ENCODE measurements around the gene ABHD17B.
A peak's percentile ranks its signal among the peaks of the same experiment; 100 is the strongest.

Gene ABHD17B

DNA sequence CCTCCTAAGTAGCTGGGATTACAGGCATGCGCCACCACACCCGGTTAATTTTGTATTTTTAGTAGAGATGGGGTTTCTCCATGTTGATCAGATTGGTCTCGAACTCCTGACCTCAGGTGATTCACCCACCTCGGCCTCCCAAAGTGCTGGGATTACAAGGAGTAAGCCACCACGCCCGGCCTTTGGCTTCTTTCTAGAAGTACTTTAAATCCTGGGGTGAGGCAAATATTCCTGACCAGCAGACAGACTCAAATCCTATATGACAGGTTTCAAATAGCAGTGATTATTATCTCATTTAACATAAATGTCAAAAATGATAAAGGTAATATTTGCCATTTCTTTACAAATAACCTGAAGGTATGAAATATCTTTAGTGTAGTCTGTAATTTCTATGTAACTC is 35.6 kb downstream of the ABHD17B start:
- no peak for DNase-seq

DNA sequence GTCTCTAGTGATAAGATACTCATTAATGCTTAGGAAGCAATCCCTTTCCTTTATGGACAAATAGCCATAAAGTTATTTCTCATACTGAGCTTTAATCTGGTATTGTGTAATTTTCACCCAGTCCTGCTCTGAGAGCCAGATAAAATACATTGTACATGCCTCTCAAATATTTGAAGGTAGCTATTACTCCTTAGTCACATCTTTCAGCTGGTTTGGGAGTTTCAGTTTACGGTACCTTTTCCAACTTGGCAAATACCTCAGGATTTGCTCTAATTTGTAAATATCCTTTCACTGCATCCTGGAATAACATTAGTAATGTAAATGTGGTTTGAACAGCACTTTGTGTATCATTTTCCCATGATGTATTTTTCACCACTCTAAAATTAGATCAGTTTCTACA is 47.4 kb downstream of the ABHD17B start:
- no peak for DNase-seq

DNA sequence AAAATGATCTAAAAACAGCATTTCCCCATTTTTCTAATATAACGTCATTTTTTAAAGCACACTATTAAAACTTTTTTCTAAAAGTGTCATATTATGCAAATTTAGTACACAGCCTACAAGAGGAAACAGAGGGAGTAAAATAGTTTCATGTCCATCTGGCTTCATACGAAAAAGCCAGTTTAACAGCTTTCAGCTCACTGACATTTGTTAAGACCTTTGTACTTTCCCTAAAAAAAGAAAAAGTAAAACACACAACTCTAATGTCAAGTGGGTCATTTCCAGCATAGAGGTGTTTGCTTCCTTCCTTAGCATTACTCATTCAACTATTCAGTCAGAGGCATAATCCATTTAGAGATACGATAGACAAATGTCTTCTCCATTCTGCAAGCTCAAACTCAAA is 49.4 kb downstream of the ABHD17B start:
- no peak for DNase-seq

DNA sequence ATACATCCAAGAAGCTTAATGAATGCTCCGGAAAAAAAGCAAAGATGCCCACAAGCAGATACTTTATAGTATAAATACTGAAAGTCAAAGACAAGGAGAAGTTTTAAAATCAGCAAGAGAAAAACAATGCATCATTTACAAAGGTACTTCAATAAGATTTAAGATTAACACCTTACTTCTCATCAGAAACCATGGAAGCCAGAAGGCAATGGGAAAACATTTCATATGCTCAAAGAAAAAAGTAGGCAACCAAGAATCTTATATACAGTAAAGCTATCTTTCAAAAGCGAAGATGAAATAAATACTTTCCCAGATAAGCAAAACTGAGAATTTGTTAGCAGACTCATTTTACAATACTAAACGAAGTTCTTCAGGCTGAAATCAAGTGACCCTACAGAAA is 51.1 kb downstream of the ABHD17B start:
- no peak for DNase-seq

DNA sequence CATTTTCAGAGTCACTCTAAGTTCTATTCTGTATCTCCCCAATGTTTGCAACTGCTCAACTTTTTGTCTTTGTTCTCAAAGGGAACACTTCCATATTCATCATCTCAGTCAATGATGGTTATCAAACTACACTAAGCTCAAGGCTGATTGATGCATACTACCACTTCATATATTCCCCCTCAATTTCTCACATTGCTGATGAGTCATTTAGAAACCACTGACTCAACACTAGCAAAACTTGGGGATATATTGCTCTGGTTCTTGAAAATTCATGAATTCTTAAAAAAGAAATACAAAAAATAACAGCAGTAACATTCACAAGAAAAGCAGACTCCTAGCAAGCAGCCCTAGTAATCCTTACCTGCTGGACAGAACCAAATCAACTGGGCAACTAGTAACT is 52.2 kb downstream of the ABHD17B start:
- DNase-seq, result no peak

DNA sequence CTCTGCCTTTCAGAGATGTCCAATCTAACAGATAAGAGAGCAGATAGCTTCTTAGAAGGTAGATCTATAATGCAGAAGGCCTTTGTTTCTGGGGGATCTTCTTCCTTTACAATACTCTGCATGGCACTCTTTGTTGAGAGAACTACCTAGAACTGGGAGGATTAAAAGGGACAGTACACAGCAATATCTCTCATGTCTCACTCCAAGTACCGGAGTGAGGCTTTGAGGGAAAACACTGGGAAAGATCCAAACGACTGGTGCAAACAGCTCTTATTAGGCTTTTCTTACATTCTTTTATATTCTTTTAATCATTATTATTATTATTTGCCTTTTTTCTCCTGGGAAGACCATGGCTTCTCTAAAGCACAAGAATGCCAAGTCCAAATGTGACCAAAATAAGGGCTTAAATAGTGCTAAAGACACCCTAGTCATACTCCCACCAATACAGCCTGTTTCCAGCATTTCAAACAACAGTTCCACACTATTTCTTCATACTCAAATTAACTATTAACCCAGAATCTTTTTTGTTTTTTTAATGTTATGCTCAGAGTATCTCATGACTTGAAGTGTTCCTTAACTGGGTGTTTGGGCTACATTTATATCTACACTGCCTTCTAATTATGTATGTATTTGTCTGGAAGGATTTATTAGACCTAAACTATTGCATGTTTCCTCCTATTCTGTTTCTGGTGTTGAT is 52.7 kb downstream of the ABHD17B start:
- no peak for DNase-seq

DNA sequence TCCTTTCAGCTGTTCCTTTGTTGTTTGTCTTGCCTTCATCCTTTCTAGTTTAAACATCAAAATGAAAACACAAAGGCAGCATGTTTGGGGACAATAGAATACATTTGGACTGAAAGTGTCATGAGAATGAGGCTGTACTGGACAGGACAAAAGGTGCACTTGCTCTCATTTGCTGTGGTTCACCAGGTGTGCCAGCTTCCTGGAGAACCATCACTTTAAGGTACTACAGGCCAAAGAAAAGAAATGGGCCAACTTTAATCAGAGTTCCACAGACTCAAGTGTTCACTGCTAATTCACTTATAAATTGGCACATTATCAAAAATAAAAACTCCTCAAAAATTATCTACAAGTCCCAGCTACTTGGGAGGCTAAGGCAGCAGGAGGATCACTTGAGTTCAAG is 53.8 kb downstream of the ABHD17B start:
- no peak for DNase-seq

DNA sequence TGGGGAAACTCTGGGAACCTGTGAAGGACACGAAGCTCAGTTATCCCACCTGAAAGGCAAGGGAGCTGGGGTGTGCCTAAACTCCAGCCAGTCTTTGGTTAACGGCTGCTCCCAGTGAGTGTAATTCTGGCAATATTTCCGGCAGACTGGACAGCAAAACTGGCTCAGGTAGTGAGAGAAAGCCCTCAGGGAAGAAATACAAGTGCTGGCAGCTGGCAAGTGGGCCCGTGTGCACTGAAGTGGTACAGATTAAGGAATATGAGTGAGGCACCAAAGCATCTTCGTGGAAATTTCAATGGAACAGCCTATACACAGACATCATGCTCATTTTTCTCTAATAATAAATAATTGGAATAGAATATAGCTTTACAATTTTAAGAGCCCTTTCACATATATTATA is 56.2 kb downstream of the ABHD17B start:
- DNase-seq, result no peak

DNA sequence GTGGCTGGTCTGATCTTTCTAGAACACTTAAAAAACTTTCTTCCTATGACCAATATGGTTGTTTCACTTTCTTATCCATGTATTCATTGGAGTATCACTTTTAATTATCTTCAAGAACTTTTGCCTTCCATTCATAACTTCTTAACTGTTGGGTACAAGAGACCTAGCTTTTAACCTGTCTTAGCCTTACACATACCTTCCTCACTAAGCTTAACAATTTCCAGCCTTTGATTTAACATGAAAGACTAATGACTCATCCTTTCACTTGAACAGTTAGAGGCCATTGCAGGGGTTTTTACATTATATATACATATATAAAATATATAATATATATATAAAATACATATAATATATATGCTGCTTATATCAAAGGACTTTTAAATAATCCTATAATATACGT is 57.9 kb downstream of the ABHD17B start:
- no peak for DNase-seq

DNA sequence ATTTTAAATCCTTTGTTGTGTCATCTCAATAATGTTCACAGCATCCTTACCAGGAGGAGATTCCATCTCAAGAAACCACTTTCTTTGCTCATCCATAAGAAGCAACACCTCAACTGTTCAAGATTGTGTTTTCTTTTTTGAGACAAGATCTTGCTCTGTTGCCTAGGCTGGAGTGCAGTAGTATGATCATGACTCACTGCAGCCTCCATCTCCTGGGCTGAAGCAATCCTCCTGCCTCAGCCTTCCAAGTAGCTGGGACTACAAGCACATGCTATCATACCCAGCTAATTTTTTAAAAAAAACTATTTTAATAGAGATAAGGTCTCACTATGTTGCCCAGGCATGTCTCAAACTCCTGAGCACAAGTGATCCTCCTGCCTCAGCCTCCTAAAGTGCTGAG is 60.0 kb downstream of the ABHD17B start:
- DNase-seq, result no peak

DNA sequence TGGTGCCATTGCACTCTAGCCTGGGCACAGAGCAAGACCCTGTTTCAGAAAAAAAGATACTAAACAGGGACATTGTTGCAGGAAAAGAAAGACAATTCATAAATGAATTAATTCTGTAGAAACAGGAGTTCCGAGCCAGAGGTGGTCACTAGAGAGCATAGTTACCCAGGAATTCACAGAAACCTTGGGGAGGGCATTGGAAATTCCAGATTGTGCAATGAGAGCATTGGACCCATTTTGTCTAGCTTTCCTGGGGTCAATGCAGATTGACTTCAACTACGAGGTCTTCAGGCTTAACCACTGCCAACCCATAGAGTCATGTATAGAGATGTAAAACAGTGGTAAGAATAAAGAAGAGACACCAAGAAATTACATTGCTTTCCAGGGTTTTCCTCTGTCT is 63.1 kb downstream of the ABHD17B start:
- no peak for DNase-seq

DNA sequence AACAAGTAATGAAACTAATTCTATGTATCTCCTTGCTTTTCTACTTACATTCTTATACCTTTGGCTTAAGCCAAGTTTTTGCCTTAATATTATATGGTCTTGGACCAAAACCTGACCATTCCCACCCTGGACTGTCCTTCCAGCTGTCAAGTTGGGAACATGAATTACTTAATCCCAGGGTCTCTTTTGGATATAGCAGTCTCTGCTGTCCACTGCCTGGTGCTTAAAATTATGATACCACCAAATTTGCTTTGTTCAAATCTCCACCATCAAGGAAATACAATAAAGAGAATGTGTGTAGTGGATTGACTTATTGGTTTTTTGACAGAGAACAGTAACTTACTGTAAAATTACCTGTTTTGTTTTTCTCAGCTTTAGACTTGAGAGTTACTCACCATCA is 66.2 kb downstream of the ABHD17B start:
- no peak for DNase-seq

DNA sequence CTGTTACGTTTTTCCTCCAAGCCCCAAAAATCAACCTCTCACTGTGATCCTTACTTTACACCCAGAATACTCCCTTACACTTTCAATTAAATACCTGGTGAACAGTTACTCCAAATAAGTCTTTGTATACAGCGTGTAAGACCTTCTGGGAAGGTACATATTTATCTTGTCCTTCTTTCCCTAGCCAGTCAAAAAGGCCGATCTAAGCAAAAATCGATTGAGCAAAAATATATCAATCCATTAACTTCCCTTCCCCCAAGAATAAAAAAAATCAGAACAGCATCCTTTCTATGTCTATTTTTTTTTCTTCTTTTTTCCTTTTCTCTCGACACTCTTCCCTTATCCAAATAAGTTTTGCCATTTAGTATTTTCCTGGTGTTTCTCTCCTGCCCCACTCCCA is 71.3 kb downstream of the ABHD17B start:
- no peak for DNase-seq

DNA sequence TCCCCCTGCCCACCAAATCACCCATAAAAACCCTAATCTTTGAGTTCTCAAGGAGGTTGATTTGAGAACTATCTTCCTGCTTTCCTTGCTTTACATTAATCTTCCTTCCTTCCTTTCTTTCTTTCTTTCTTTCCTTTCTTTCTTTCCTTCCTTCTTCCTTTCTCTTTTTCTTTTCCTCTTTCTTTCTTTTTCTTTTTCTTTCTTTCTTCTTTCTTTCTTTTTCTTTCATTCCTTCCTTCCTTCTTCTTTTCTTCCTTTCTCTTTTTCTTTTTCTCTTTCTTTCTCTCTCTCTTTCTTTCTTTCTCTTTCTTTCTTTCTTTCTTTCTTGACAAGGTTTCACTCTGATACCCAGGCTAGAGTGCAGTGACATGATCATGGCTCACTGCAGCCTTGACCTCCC is 75.4 kb downstream of the ABHD17B start:
- no peak for DNase-seq

DNA sequence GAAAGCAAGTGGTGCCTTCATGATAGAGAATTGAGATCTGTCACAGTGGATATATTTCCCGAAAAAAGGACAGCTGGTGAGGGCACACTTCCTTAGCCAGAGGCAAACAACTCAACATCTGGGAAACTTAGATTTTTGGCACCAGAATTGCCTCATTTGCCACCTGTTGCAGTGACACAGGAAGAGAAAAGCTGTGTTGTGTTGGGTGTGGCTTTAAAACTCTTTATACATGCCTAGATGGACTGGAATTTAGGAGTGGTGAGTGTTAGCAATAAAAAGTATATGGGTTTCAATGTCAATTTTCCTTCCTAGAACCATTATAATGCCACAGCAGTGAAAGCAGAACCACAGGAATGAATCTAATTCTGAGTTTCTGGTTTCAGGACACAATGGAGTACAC is 80.1 kb downstream of the ABHD17B start:
- no peak for DNase-seq

DNA sequence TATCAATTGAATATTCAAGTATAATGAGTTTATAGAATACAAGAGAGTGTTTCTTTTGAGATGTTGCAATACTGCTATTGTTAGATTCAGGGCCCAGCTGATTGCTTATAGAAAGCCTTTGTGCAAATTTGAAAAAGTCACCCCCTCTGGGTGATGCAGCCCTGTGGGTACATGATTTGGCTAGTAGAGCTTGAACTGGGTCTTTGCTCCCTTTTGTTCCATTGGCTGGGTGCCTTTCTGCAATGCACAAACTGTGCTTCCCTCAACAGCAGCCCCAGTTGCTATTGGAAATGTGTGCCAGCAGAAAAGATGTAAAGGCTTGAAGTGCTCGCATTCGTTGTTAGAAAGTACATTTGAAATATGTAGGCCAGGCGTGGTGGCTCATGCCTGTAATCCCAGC is 80.8 kb downstream of the ABHD17B start:
- DNase-seq, result no peak

DNA sequence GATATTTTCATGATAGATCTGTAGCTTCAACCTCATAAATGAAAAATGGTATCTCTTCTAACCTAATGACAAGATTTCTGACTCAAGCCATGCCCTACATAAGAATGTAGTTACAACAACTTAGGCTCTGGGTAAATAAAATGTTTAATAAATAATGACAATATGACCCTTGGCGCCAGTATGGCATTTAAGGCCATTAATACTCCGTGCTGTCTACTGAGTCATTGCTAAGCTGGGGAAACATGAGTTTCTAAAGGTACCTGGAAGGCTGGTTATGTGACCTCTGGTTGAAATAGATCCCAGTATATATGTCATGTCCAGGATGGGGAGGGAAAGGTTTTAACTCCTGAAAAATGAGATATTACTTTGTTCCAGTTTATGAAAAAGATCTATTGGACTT is 84.7 kb downstream of the ABHD17B start:
- DNase-seq, result no peak

DNA sequence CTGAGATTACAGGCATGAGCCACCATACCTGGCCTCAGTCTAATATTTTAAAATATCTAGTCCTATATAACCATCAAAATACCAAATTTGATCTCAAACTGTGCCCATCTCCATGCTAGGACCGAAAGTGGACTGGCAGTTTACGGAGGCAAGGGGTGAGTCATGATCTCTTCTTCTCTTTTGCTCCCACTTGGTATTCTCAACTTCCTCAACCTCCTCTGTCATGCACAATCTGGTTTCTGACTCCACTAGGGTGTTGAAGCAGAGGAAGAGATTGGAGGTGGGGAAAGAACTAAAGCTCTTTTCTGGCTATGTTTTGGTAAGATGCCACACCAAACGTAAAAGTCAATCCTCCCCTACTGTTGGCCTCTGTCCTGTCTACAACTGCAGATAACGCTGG is 86.7 kb downstream of the ABHD17B start:
- no peak for DNase-seq

DNA sequence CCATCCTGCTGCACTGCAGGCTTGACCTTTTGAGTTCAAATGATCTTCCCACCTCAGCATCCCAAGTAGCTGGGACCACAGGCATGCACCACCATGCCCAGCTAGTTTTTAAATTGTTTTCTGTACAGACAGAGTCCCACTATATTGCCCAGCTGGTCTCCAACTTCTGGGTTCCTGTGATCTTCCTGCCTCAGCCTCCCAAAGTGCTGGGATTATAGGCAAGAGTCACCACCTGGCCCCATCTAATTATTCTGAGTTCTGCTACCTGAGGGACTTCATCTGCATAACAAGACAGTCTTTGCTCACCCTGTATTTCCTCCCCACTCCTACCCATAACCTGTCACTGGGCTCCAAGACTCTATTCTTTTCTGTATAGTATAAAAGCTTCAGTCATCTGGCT is 88.1 kb downstream of the ABHD17B start:
- DNase-seq, result no peak

DNA sequence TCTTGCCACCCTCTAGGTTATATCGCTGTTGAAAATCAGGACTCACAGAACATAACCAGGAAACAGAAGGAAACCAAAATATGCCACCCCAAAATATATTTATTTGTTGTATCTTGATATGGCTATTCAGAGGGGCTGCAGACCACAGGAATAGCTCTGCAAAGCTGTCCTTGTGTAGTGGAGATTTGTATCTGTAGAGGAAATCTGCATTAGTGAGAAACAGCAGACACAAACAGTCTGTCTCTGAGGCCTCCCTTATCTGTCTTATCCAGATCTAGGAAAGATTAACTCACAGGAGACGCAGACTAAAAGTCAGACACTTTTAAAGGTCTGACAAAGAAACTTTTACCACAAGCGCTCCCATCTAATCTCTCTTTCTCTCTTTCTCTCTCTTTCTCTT is 88.5 kb downstream of the ABHD17B start:
- no peak for DNase-seq

DNA sequence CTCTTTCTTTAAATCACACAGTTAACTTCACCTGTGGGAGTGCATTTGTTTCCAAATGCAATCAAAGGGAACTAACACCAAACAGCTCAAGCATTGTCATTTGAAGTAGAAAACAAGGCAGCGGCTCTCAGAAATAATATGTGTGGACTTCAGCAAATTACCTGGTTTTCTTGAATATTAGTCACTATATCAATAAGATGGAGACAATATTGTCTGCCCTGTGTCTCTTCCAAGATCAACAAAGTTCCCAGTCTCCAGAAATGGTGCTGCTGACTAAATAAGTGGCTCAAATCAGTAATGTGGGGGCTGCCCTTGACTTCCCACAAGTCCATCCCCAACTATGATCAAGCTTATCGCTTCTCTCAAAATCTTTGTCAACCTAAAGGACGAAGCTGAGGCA is 89.6 kb downstream of the ABHD17B start:
- no peak for DNase-seq

DNA sequence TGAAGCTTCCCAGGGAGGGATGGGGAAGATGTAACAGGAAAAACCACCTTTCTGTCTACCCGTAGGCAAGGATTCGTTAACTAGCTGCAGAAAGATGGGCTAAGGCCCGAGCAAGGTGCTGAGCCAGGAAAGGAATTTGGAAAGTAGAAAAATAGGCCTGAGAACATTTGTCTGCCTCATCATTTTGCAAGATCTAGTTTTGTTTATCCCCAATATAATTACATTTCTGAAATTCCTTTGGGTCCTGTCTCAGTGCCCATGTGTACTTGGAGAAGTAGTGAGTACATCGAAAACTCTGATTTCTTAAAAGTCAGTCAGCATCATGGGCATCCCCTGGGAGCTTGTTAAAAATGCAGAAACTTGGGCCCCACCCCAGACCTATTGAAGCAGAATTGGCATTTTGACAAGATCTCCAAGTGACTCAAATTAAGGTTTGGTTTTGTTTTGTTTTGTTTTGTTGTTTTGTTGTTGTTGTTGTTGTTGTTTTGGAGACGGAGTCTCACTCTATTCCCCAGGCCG is 90.5 kb downstream of the ABHD17B start:
- no peak for DNase-seq

DNA sequence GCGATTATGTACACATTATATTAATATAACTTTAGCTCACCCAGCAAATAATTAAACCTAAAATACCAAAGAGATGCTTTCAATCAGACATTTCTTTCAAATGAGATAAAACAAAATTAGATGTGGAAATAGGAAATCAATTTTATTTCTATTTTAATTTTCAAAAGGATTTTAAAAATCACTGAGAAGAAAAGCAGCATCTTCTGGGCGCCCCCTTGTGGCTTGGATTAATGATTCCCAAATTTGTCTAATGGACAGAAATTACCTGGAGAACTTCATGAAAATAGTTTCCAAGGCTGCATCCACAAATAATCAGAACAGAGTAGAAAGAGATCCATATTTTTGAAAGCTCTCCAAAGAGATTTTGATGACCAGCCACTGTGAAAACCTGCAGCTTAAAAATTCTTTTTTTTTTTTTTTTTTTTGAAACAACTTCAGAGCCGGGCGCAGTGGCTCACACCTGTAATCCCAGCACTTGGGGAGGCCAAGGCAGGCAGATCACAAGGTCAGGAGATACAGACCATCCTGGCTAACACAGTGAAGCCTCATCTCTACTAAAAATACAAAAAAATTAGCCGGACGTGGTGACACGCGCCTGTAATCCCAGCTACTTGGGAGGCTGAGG is 91.8 kb downstream of the ABHD17B start:
- DNase-seq, result peak; percentile 11

DNA sequence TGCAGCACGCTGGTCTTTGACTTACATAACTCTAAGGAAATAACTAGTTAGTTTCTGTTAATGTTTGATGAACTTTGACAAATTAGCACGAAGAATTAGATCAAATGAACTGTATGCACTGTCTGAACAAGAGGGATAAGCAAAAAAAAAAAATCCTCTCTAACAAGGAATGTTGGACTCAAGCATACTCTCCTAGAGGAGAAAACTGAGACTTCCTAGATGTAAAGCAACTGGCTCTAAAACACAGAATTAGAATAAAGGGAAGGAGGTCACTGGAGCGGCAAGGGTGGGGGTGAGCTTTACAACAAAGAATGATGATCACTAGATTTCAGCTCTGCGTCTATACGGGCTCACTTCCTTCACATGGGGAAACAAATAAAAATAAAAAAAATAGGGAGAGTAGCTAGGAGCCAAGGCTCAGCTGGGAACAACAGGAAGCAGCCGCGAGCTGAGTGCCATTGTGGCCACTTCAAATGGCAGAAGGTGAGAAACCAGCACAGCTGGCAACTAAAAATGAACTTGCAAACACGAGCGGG is 94.0 kb downstream of the ABHD17B start:
- peak; percentile 53 for DNase-seq

Measured in NCI-H2029 treated with DMSO at 0.1 percent for 48 hours (cell line).